ENCODE measurements around the gene MAP3K20. TPM values are rescaled to one million over a fixed set of nuclear protein-coding genes. Genes with fewer than 3 reads are reported as not detected.

The MAP3K20 gene
- total and polyA plus RNA-seq, 2 donors (not counting 3 experiments of a cell fraction or from before 2014, with no cell fraction given), result 7.8 to 31.5 TPM

DNA sequence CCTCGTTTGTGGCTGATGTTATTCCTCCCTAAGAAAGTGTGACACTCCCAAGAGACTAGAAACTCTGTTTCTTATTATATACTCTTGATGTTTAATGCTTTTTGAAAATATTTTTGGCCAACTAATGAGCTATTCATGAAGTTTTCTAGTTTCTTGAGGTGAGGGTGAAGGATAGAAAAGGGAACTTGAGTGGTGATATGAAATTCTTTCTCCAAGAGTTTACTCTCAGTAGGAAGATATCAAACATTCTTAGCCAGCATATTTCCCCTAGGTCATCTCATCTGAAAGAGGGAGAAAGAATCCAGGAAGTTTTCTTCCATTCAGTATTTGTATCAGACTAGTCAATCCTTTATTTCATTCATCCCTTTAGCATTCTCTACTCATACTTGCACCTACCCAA, 95.7 kb downstream of the MAP3K20 start:
- POLR2A ChIA-PET, result no interaction called here
- intact Hi-C loops (cut with micrococcal nuclease) (no loop called here), dilution Hi-C loops (cut with MboI; ENCODE audit: extremely low pct_ligation_motif_present, low sequenced_read_pairs) (no loop called here)
- no TSS peak for BruUV-seq (replicated peaks)
- Histone ChIP-seq H3K79me2 (ENCODE audit: control insufficient read depth, insufficient read depth, low read length) (no peaks in the 10 kb centered on the region), H3K27me3 (ENCODE audit: control insufficient read depth in 2 of 2, insufficient read depth in 2 of 2, low read length in 2 of 2) (no peaks in the 10 kb centered on the region), H2AFZ (ENCODE audit: low read depth, low read length) (no peak overlapping the region), H3K9me1 (replicated peaks; ENCODE audit: control insufficient read depth, extremely low read depth, insufficient read depth, low read length) (no peaks in the 10 kb centered on the region), H3K9ac (replicated peaks; ENCODE audit: extremely low read depth, insufficient read depth, low read length) (no peak overlapping the region), H3K27ac (ENCODE audit: insufficient read depth, low read depth, low read length) (no peak overlapping the region), H3K4me3 (replicated peaks in 1 of 3; ENCODE audit: insufficient read depth in 1 of 3, low read depth in 1 of 3, low read length in 3 of 3) (no peak overlapping the region), H3K4me1 (ENCODE audit: control insufficient read depth, extremely low read depth, insufficient read depth, low read length) (no peaks in the 10 kb centered on the region), H3K36me3 (ENCODE audit: control insufficient read depth in 2 of 2, extremely low read depth in 1 of 2, insufficient read depth in 2 of 2, low read length in 2 of 2) (no peaks in the 10 kb centered on the region), H3K4me2 (ENCODE audit: insufficient read depth, low read length) (no peak overlapping the region), H3K9me3 (replicated peaks; ENCODE audit: control insufficient read depth, insufficient read depth, low read length) (no peaks in the 10 kb centered on the region), H4K20me1 (replicated peaks; ENCODE audit: control insufficient read depth, extremely low read depth, insufficient read depth, low read length) (no peaks in the 10 kb centered on the region)
- no peak for TF ChIP-seq POLR2A (IDR thresholded peaks at IDR 0.05; ENCODE audit: low read depth, low read length)
- no peak for TF ChIP-seq FOS (IDR thresholded peaks at IDR 0.05; ENCODE audit: borderline replicate concordance, insufficient read depth, low read length)
- no peak for TF ChIP-seq POLR2AphosphoS5 (IDR thresholded peaks at IDR 0.05; ENCODE audit: insufficient read depth, low read depth, low read length)
- TF ChIP-seq JUN (IDR thresholded peaks at IDR 0.05; ENCODE audit: borderline replicate concordance, insufficient read depth, insufficient read length, low read depth), result no peak
- no peak for TF ChIP-seq CTCF (IDR thresholded peaks at IDR 0.05; ENCODE audit: extremely low read depth in 1 of 2, insufficient read depth in 1 of 2, low read depth in 1 of 2, low read length in 2 of 2)
- TF ChIP-seq, protein P1, sequence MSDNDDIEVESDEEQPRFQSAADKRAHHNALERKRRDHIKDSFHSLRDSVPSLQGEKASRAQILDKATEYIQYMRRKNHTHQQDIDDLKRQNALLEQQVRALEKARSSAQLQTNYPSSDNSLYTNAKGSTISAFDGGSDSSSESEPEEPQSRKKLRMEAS (IDR thresholded peaks at IDR 0.05; ENCODE audit: insufficient read depth, insufficient read length), result no peak
- no peak for TF ChIP-seq MYC (IDR thresholded peaks at IDR 0.05; ENCODE audit: low read depth, low read length)
- TF ChIP-seq GATA2 (IDR thresholded peaks at IDR 0.05; ENCODE audit: insufficient read depth, insufficient read length, low read depth, low read length), result no peak
- no peak for TF ChIP-seq EZH2 (IDR thresholded peaks at IDR 0.05; ENCODE audit: borderline replicate concordance, low read depth, low read length, severe bottlenecking)
- FAIRE-seq (no peak), DNase-seq (ENCODE audit: low read depth, low spot score) (no peak)
- CTCF ChIA-PET, result interaction anchor here (1.0 to 1.4 kb wide), 3 partner anchors 39 to 144 kb away, joined by 3 to 4 read pairs (median 3); no protein-coding TSS in a partner anchor
